ENCODE data around the gene KMT2C.
"Not testable (repeated sequence)": the region's sequence is repeated elsewhere in the genome, so short reads cannot be mapped to it uniquely, and the experiment has no call there.

KMT2C gene

DNA sequence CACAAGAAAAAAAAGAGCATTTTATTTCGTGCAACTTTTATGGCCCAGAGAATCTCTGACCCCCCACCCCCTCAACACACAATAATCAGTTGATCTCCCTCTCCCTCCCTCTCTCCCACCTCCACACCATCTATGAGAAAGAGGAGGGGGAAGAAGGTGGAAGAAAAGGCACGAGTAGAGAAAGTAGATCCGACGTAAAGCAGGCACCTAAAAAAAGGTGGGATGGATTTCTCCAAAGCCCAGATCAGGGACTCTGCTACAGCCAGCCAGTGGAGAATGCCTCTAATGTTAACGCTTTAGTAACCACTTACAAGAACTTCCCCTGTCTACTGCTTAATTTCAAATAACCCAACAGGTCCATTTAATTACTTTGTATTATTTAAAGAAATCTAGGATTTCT is 24.4 kb downstream of the KMT2C start:
- H3K4me3 ChIP-seq (ENCODE audit: low read depth, low read length) = no peak overlapping the region
- DNase-seq (ENCODE audit: low read depth) = no peak
- TF ChIP-seq, protein P1, sequence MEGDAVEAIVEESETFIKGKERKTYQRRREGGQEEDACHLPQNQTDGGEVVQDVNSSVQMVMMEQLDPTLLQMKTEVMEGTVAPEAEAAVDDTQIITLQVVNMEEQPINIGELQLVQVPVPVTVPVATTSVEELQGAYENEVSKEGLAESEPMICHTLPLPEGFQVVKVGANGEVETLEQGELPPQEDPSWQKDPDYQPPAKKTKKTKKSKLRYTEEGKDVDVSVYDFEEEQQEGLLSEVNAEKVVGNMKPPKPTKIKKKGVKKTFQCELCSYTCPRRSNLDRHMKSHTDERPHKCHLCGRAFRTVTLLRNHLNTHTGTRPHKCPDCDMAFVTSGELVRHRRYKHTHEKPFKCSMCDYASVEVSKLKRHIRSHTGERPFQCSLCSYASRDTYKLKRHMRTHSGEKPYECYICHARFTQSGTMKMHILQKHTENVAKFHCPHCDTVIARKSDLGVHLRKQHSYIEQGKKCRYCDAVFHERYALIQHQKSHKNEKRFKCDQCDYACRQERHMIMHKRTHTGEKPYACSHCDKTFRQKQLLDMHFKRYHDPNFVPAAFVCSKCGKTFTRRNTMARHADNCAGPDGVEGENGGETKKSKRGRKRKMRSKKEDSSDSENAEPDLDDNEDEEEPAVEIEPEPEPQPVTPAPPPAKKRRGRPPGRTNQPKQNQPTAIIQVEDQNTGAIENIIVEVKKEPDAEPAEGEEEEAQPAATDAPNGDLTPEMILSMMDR (IDR thresholded peaks at IDR 0.05; ENCODE audit: insufficient read depth, low read depth, low read length, missing control alignments) = no peak

DNA sequence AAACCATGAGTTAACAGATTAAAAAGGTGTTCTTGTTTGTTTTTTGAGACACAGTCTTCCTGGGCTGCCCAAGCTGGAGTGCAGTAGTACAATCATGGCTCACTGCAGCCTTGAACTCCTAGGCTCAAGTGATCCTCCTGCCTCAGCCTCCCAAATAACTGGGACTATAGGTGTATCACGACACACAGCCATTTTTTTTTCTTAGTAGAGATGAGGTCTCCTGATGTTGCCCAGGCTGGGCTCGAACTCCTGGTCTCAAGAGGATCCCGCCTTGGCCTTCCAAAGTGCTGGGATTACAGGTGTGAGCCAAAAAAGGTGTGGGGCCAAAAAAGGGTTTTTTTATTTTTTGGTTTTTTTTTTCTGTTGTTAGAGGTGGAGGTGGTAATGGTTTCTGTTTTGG is 29.3 kb downstream of the KMT2C start:
- TF ChIP-seq, protein P1 (IDR thresholded peaks at IDR 0.05; ENCODE audit: insufficient read depth, low read depth, low read length, missing control alignments) = no peak
- DNase-seq (ENCODE audit: low read depth) = no peak
- no peak overlapping the region for H3K4me3 ChIP-seq (ENCODE audit: low read depth, low read length)

DNA sequence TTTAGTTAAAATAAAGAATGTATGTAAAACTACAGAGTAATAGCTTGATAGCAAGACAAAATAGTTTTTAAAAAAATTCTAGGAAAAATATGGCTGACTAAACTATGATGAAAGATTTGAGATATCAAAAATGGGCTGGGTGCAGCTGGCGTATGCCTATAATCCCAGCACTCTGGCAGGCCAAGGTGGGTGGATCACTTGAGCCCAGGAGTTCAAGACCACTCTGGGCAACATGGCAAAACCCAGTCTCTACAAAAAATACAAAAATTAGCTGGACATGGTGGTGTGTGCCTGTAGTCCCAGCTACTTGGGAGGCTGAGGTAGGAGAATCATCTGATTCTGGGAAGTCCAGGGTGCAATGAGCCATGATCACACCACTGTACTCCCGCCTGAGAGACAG is 29.8 kb downstream of the KMT2C start:
- DNase-seq (ENCODE audit: low read depth); H3K4me3 ChIP-seq (ENCODE audit: low read depth, low read length): not testable (repeated sequence)

DNA sequence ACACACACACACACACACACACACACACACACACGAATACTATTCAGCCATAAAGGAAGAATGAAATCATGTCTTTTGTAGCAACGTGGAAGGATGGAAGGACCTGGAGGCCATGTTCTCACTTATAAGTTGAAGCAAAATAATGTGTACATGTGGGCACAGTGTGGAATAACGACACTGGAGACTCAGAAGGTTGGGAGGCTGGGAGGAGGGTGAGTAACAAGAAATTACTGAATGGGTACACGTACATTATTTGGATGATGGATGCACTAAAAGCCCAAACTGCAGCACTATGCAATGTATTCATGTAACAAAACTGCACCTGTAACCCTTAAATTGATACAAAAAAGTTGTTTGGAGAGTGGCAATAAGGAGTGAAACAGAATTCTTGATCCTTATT is 32.1 kb downstream of the KMT2C start:
- DNase-seq (ENCODE audit: low read depth) = no peak
- TF ChIP-seq, protein P1 (IDR thresholded peaks at IDR 0.05; ENCODE audit: insufficient read depth, low read depth, low read length, missing control alignments) = no peak

DNA sequence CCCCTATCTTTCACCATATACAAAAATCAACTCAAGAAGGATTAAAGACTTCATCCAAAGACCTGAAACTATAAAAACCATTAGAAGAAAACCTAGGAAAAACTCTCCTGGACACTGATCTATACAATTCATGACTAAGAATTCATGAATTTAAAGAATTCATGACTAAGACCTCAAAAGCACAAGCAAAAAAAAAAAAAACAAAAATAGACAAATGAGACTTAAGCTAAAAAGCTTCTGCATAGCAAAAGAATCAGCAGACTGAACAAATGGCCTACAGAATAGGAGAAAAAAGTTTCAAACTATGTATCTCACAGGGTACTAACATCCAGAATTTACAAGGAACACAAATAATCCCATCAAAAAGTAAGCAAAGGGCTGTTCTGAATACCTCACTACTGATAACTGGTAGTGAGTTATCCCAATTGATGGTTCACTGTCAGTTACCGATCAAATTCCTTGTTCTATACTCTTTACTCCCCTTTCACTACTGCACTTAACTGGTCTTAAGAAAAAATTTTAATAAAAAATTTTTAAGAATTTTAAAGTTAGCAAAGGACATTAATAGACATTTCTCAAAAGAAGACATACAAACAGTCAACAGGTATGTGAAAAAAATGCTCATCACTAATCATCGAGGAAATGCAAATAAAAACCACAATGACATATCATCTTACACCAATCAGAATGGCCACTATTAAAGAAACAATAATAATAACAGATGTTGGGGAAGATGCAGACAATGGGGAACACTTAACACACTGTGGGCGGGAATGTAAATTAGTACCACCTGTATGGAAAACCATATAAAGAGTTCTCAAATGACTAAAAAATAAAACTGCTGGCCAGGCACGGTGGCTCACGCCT is 33.2 kb downstream of the KMT2C start:
- DNase-seq (ENCODE audit: low read depth) = no peak
- TF ChIP-seq, protein P1 (IDR thresholded peaks at IDR 0.05; ENCODE audit: insufficient read depth, low read depth, low read length, missing control alignments) = no peak
- no peak overlapping the region for H3K4me3 ChIP-seq (ENCODE audit: low read depth, low read length)

More for the DNA sequence above, 32.1 kb downstream of the KMT2C start:
- H3K4me3 ChIP-seq (ENCODE audit: low read depth, low read length) = no peak overlapping the region

DNA sequence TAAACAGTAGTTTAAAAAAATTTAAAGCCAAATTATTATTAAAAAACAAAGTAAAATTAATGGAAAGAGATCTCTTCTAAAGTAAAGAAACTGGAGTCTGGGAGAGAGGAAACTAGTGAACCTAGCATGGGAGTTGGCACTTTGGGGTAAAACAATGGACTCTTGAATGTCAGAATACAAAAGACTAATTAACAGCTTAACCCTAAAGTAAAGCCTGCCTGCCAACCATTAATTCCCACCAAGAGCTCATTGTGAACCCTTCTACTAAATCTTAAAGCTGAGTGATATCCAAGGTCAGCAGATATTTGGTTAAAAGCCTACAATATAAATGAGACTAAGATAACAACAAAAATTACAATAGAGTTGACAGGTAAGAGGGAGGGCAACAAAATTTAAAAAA is 36.5 kb downstream of the KMT2C start:
- no peak for DNase-seq (ENCODE audit: low read depth)
- H3K4me3 ChIP-seq (ENCODE audit: low read depth, low read length) = no peak overlapping the region
- TF ChIP-seq, protein P1 (IDR thresholded peaks at IDR 0.05; ENCODE audit: insufficient read depth, low read depth, low read length, missing control alignments) = no peak

DNA sequence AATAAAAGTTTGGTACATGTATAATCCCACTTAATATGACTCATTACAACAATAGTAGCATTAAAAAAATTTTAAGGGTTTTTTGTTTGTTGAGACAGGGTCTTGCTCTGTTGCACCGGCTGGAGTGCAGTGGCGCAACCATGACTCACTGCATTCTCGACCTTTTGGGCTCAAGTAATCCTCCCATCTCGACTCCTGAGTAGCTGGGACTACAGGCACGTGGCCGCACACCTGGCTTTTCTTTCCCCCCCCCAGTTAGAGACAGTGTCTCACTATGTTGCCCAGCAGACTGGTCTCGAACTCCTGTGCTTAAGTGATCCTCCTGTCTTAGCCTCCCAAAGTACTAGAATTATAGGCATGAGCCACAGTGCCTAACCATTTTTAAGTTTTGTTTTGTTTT is 40.7 kb downstream of the KMT2C start:
- TF ChIP-seq, protein P1 (IDR thresholded peaks at IDR 0.05; ENCODE audit: insufficient read depth, low read depth, low read length, missing control alignments) = no peak
- H3K4me3 ChIP-seq (ENCODE audit: low read depth, low read length) = no peak overlapping the region
- DNase-seq (ENCODE audit: low read depth) = no peak

DNA sequence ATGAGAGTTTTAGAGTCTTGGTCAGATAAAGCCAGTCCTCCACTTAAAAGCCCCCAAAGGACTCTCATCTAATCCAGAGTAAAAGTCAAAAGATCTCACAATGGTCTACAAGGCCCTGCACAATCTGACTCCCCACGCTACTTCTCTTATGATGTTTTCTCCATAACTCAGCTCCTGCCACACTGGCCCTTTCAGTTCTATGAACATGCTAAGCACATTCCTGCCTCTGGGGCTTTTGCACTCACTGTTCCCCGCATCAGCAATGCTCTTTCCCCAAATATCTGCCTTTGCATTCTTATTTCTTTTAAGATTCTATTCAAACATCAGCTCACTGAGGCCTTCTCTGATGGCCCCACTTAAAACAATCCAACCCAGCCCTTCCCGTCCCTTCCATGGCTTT is 41.6 kb downstream of the KMT2C start:
- DNase-seq (ENCODE audit: low read depth); H3K4me3 ChIP-seq (ENCODE audit: low read depth, low read length): not testable (repeated sequence)

All from GM12865 (cell line).